Spleen (tissue), 7 donors: ENCODE measurements around the gene LEKR1.

Experiments
- POLR2A ChIP-seq, 3 donors: fragments of 450-650 bp; IDR thresholded peaks; one replicate each; pipeline ENCODE4 v1.5.1; 2017; ENCODE audit warnings: antibody characterized with exemption in 3 of 3, mild to moderate bottlenecking in 1 of 3
- TF ChIP-seq, protein P1 (sequence below), 11 experiments: fragments of 200-600 bp in 7 of 11; fragments of 450-650 bp in 4 of 11; sonication (generic) in 4 of 11; IDR thresholded peaks in 8 of 11; conservative IDR thresholded peaks in 3 of 11; 1 replicate in 7 of 11; 2 replicates in 4 of 11; pipeline versions ENCODE4 v1.4.0 to v1.8.0; 2016 to 2021; ENCODE audit warnings: antibody characterized with exemption in 11 of 11, inconsistent platforms in 4 of 11, mild to moderate bottlenecking in 1 of 11
- donor health status: DM: no; HTN: no; CAD: no; lungs with moderate emphysema.
- donor health status: DM: no; HTN: no; CAD: no.
- donor health status: DM: no; HTN: no; CAD: no.

DNA sequence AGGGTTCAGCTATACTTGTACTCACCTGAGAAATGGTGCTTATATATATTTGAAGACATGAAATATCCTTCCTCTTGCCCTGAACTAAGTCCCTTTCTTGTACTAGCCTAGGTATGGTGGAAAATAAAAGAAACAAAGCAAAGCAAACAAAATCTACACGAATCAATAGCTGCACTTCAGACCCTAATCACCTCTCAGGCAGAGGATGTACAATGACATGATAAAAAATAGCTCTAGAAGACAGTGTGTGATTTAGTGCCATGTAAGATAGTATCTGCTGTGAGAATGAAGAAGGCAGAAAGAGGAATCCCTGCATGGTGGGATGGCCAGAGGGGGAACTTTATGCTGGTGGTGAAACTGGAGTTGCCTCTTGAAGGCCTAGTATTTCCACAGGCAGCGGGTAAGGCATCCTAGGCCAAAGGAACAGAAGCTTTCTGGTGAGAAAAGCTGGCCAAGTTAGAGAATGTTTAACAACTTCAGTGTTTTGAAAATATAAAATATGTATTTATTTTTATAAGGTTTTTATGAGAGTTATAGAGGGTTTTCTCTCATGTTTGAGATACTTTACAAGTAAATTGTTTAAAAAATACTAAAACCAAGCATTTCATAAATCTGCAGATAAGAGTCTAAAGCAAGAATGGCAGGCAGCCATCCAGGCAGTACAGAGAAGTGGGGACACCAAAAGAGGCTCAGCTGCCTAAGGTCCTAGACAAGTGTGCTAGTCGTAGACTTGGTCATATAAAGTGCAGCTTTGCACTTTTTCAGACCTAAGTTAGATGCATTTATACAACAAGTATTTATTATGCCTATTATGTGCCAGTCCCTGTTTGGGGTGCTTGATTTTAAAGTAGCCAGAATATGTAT is 14.9 kb downstream of the LEKR1 start:
- TF ChIP-seq, protein P1, sequence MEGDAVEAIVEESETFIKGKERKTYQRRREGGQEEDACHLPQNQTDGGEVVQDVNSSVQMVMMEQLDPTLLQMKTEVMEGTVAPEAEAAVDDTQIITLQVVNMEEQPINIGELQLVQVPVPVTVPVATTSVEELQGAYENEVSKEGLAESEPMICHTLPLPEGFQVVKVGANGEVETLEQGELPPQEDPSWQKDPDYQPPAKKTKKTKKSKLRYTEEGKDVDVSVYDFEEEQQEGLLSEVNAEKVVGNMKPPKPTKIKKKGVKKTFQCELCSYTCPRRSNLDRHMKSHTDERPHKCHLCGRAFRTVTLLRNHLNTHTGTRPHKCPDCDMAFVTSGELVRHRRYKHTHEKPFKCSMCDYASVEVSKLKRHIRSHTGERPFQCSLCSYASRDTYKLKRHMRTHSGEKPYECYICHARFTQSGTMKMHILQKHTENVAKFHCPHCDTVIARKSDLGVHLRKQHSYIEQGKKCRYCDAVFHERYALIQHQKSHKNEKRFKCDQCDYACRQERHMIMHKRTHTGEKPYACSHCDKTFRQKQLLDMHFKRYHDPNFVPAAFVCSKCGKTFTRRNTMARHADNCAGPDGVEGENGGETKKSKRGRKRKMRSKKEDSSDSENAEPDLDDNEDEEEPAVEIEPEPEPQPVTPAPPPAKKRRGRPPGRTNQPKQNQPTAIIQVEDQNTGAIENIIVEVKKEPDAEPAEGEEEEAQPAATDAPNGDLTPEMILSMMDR (IDR thresholded peaks at IDR 0.05 in 8 of 11, conservative IDR thresholded peaks at IDR 0.05 in 3 of 11): no peak
- TF ChIP-seq POLR2A (IDR thresholded peaks at IDR 0.05): no peak
